GM18873 (cell line): ENCODE results near the gene CCDC183.

Experiments
- ATAC-seq: cut with Tn5 transposase; IDR thresholded peaks from one replicate; pipeline ENCODE4 v1.9.1; 2021; ENCODE audit warnings: mild to moderate bottlenecking, moderate library complexity, moderate number of reproducible peaks; ENCODE audit not compliant: unreplicated experiment, low FRiP score

CCDC183 gene

DNA sequence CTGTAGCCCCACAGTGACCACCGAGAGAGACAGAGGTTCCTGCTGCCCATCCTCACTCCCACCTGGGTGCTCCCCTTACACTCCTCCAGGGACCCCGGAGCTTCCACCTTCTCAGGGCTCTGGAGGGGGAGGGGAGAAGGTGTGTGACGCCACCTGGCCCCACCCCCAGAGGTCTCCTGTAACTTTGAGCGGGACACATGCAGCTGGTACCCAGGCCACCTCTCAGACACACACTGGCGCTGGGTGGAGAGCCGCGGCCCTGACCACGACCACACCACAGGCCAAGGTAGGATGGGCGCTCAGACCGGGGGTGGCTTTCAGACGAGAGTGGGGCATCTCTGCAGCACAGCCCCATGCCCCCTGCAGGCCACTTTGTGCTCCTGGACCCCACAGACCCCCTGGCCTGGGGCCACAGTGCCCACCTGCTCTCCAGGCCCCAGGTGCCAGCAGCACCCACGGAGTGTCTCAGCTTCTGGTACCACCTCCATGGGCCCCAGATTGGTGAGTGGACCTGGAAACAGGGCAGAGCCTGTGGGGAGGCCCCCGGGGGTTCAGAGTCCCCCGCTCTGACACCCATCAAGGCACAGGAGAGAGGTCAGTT is 60.5 kb downstream of the CCDC183 start:
- ATAC-seq = no peak

DNA sequence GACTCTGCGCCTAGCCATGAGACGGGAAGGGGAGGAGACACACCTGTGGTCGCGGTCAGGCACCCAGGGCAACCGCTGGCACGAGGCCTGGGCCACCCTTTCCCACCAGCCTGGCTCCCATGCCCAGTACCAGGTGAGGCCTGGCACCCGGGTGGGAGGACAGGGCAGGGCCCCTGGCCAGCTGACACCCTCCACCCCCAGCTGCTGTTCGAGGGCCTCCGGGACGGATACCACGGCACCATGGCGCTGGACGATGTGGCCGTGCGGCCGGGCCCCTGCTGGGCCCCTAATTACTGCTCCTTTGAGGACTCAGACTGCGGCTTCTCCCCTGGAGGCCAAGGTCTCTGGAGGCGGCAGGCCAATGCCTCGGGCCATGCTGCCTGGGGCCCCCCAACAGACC is 61.0 kb downstream of the CCDC183 start:
- no peak for ATAC-seq
